Karpas-422 (cell line): ENCODE measurements around the gene PCDH1. TPM values are rescaled to one million over a fixed set of nuclear protein-coding genes. Genes with fewer than 3 reads are reported as not detected.
"Not testable (repeated sequence)": the region's sequence is repeated elsewhere in the genome, so short reads cannot be mapped to it uniquely, and the experiment has no call there.

Experiments
- DNase-seq: peaks from one replicate; pipeline ENCODE4 v3.0.0-alpha.2; 2015
- H2AFZ ChIP-seq: fragments of 200-600 bp; sonication (generic); 2 replicates; pipeline ENCODE4 v1.6.1; 2014; ENCODE audit warnings: antibody characterized with exemption, low read length, mixed read lengths
- H3K27ac ChIP-seq: fragments of 200-600 bp; sonication (generic); 2 replicates; pipeline ENCODE4 v1.5.1; 2014; ENCODE audit warnings: mild to moderate bottlenecking, low read length, moderate library complexity
- H3K27me3 ChIP-seq: fragments of 200-600 bp; sonication (generic); 2 replicates; pipeline ENCODE4 v1.6.1; 2014; ENCODE audit warnings: low read length, mixed read lengths
- H3K36me3 ChIP-seq: fragments of 200-600 bp; sonication (generic); 2 replicates; pipeline ENCODE4 v1.6.1; 2014; ENCODE audit warnings: low read length, mixed read lengths; ENCODE audit not compliant: insufficient read depth
- H3K4me1 ChIP-seq: fragments of 200-600 bp; sonication (generic); 2 replicates; pipeline ENCODE4 v1.6.1; 2014; ENCODE audit warnings: mild to moderate bottlenecking, low read length, mixed read lengths
- H3K4me2 ChIP-seq: fragments of 200-600 bp; sonication (generic); 2 replicates; pipeline ENCODE4 v1.6.1; 2014; ENCODE audit warnings: low read length, low read depth, mild to moderate bottlenecking; ENCODE audit not compliant: poor library complexity, severe bottlenecking
- H3K4me3 ChIP-seq: fragments of 200-600 bp; sonication (generic); 2 replicates; pipeline ENCODE4 v1.5.1; 2014; ENCODE audit warnings: mild to moderate bottlenecking, antibody characterized with exemption, low read length, mixed read lengths
- H3K79me2 ChIP-seq: fragments of 200-600 bp; sonication (generic); 2 replicates; pipeline ENCODE4 v1.6.1; 2014; ENCODE audit warnings: mild to moderate bottlenecking, low read length, mixed read lengths
- H3K9ac ChIP-seq: fragments of 200-600 bp; sonication (generic); 2 replicates; pipeline ENCODE4 v1.6.0; 2014; ENCODE audit warnings: low read length
- H3K9me2 ChIP-seq: fragments of 200-600 bp; sonication (generic), shearing (Covaris generic); replicated peaks from 2 replicates; pipeline ENCODE4 v1.6.0; 2014; ENCODE audit warnings: mild to moderate bottlenecking, low read length, moderate library complexity; ENCODE audit not compliant: insufficient read depth
- H3K9me3 ChIP-seq: fragments of 300-700, 200-600 bp; sonication (generic); 2 replicates; pipeline ENCODE4 v1.6.1; 2014; ENCODE audit warnings: low read length, mixed read lengths
- H4K20me1 ChIP-seq: fragments of 200-600 bp; sonication (generic); 2 replicates; pipeline ENCODE4 v1.6.1; 2014; ENCODE audit warnings: mild to moderate bottlenecking, antibody characterized with exemption, low read length, low read depth; ENCODE audit not compliant: insufficient read depth
- total RNA-seq: library from RNA; depleted of rRNA; stranded (reverse); fragments of >200 nt; shearing (Covaris generic); gene quantifications from 2 replicates; pipeline ENCODE4 v1.2.3, GENCODE V29; 2014; ENCODE audit warnings: low replicate concordance; rRNA removed

PCDH1 gene
- not detected in 2 replicates for total RNA-seq

- no peak for DNase-seq
- no peaks in the 10 kb centered on the region for H3K36me3 ChIP-seq
- H4K20me1 ChIP-seq = no peaks in the 10 kb centered on the region
- H3K27me3 ChIP-seq = no peaks in the 10 kb centered on the region
- no peak within 1 kb of the TSS for H3K4me2 ChIP-seq
- no peaks in the 10 kb centered on the region for H3K79me2 ChIP-seq
- H3K27ac ChIP-seq = no peak within 1 kb of the TSS
- H3K4me3 ChIP-seq = no peak within 1 kb of the TSS
- H3K9me2 ChIP-seq = no peaks in the 10 kb centered on the region
- H3K9me3 ChIP-seq = no peaks in the 10 kb centered on the region
- no peak within 1 kb of the TSS for H2AFZ ChIP-seq
- H3K4me1 ChIP-seq = peaks cover 14% of the 10 kb centered on the region
- no peak within 1 kb of the TSS for H3K9ac ChIP-seq
These were observed at the start of gene PCDH1 for GRCh38 chr5:141878186-141878710. Gene PCDH1 (minus strand): TSS chr5:141878410. CDS start chr5:141878262, 148 bp downstream.

GRCh38 chr5:141926434-141926833, 48.2 kb upstream of the PCDH1 start:
- H4K20me1 ChIP-seq = 0 out of 2 replicates have a peak, but pooled peaks cover 3% of the 10 kb centered on the region
- peaks cover 22% of the 10 kb centered on the region for H3K79me2 ChIP-seq
- H3K4me2 ChIP-seq = no peak overlapping the region
- H2AFZ ChIP-seq = no peak overlapping the region
- no peak overlapping the region for H3K27ac ChIP-seq
- no peaks in the 10 kb centered on the region for H3K9me3 ChIP-seq
- no peaks in the 10 kb centered on the region for H3K9me2 ChIP-seq
- peaks cover 12% of the 10 kb centered on the region for H3K4me1 ChIP-seq
- H3K4me3 ChIP-seq = no peak overlapping the region
- H3K36me3 ChIP-seq = peaks cover 35% of the 10 kb centered on the region
- H3K27me3 ChIP-seq = no peaks in the 10 kb centered on the region
- no peak overlapping the region for H3K9ac ChIP-seq
- no peak for DNase-seq

- Histone ChIP-seq H3K9me2 (no peaks in the 10 kb centered on the region), H3K9me3 (no peaks in the 10 kb centered on the region), H3K27me3 (no peaks in the 10 kb centered on the region), H3K27ac (peak within 1 kb of the TSS; percentile 88), H2AFZ (peak within 1 kb of the TSS; percentile 68; the same call in 1 of the 2 replicates), H4K20me1 (0 out of 2 replicates have a peak, but pooled peaks cover 3% of the 10 kb centered on the region), H3K79me2 (peaks cover 22% of the 10 kb centered on the region), H3K4me1 (peaks cover 12% of the 10 kb centered on the region), H3K4me2 (peak within 1 kb of the TSS; percentile 96), H3K9ac (peak within 1 kb of the TSS; percentile 99), H3K36me3 (peaks cover 23% of the 10 kb centered on the region; the same call in 1 of the 2 replicates), H3K4me3 (peak within 1 kb of the TSS; percentile 97)
- DNase-seq = peak; percentile 97
These were observed 45.5 kb upstream of the PCDH1 start, which contains the start of gene DELE1 for GRCh38 chr5:141923448-141924313. Gene DELE1 (plus strand): TSS chr5:141923871. CDS start chr5:141923942, 71 bp downstream.

DNA sequence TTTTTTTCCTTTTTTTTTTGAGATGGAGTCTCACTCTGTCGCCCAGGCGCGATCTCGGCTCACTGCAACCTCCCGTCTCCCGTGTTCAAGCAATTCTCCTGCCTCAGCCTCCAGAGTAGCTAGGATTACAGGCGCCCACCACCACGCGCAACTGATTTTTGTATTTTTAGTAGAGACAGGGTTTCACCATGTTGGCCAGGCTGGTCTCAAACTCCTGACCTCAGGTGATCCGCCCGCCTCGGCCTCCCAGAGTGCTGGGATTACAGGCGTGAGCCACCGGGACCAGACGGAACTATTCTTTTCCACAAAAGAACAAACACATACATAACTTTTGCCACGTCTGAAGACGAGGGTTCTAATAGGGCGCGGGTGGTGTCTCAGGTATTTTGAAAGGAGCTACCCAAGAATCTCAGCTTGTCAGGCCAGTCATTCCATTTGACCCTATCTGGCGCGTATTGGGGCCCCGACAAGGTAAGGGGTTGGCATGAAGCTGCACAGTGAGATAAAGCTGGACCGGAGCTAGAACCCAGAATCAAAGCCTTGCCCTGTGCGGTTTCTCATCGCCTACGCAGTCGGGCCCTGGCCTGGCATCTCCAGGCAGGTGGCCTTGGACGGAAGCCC, 44.7 kb upstream of the PCDH1 start:
- peak overlapping the region; percentile 96 for H3K4me2 ChIP-seq
- peaks cover 20% of the 10 kb centered on the region; the same call in 1 of the 2 replicates for H3K36me3 ChIP-seq
- peak overlapping the region; percentile 88 for H3K27ac ChIP-seq
- DNase-seq, H3K9me2 ChIP-seq, H3K9me3 ChIP-seq, H3K27me3 ChIP-seq, H4K20me1 ChIP-seq: not testable (repeated sequence)
- H3K9ac ChIP-seq = peak overlapping the region; percentile 99
- peaks cover 12% of the 10 kb centered on the region for H3K4me1 ChIP-seq
- H3K79me2 ChIP-seq = peaks cover 22% of the 10 kb centered on the region
- H2AFZ ChIP-seq = peak overlapping the region; percentile 23; the same call in 1 of the 2 replicates
- peak overlapping the region; percentile 97 for H3K4me3 ChIP-seq

DNA sequence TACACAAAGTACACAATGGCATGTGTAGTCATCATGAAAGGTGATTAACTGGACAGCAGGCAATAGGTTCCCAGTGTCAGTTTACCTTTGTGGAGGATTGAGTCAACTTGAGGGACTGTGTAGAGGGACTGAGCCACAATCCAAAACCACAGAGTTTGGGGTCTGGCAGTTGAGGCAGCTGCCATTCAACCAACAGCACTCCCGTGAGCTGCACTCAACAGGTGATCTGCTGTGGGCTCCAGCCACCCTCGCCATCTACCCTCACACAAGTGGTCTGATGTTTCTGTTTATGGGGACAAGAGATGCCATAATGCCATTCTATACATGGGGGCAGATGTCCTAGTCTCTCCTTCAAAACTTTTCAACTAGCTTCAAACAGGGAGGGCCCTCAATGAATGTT, 42.6 kb upstream of the PCDH1 start:
- Histone ChIP-seq H3K4me1 (peaks cover 28% of the 10 kb centered on the region), H3K36me3 (peaks cover 3% of the 10 kb centered on the region; the same call in 1 of the 2 replicates), H2AFZ (no peak overlapping the region), H3K79me2 (peaks cover 22% of the 10 kb centered on the region), H3K4me2 (no peak overlapping the region), H3K27ac (no peak overlapping the region), H4K20me1 (0 out of 2 replicates have a peak, but pooled peaks cover 3% of the 10 kb centered on the region), H3K9me2 (no peaks in the 10 kb centered on the region), H3K27me3 (no peaks in the 10 kb centered on the region), H3K9ac (no peak overlapping the region), H3K4me3 (no peak overlapping the region), H3K9me3 (no peaks in the 10 kb centered on the region)
- no peak for DNase-seq

- H3K4me3 ChIP-seq = no peak overlapping the region
- H3K9me3 ChIP-seq = no peaks in the 10 kb centered on the region
- H3K4me1 ChIP-seq = peaks cover 28% of the 10 kb centered on the region
- peaks cover 14% of the 10 kb centered on the region for H3K79me2 ChIP-seq
- no peak overlapping the region; the same call in 1 of the 2 replicates for H2AFZ ChIP-seq
- no peaks in the 10 kb centered on the region for H3K9me2 ChIP-seq
- 0 out of 2 replicates have a peak, but pooled peaks cover 3% of the 10 kb centered on the region for H4K20me1 ChIP-seq
- no peaks in the 10 kb centered on the region for H3K27me3 ChIP-seq
- no peak overlapping the region for H3K9ac ChIP-seq
- no peak overlapping the region for H3K27ac ChIP-seq
- DNase-seq = no peak
- no peaks in the 10 kb centered on the region for H3K36me3 ChIP-seq
- no peak overlapping the region for H3K4me2 ChIP-seq
These were observed 41.3 kb upstream of the PCDH1 start for GRCh38 chr5:141919218-141920119.

DNA sequence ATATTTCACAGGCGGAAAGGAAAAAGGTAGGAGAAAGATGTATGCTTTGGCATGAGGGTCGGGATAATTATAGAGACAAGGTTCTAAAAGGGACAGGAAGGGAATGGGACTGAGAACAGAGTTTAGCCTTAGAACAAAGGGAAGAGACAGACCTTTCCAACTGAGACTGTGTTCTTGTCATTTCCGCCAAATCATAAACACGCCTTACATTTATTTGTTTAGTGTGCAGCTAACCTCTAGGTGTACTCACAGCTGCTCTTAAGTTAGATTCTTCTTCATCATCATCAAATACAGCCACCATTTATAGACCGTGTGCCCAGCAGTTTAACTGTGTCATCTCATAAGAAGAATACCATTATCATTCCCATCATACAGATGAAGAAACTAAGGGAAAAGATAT, 39.5 kb upstream of the PCDH1 start:
- peaks cover 3% of the 10 kb centered on the region; the same call in 1 of the 2 replicates for H3K79me2 ChIP-seq
- H3K9me3 ChIP-seq = no peaks in the 10 kb centered on the region
- H3K36me3 ChIP-seq = no peaks in the 10 kb centered on the region
- H3K27ac ChIP-seq = no peak overlapping the region
- H3K27me3 ChIP-seq = no peaks in the 10 kb centered on the region
- no peak overlapping the region for H3K4me2 ChIP-seq
- no peaks in the 10 kb centered on the region for H4K20me1 ChIP-seq
- DNase-seq = no peak
- H3K9ac ChIP-seq = no peak overlapping the region
- H3K4me3 ChIP-seq = no peak overlapping the region
- no peaks in the 10 kb centered on the region for H3K9me2 ChIP-seq
- peaks cover 33% of the 10 kb centered on the region for H3K4me1 ChIP-seq
- no peak overlapping the region for H2AFZ ChIP-seq
